GM06990 (cell line): ENCODE measurements around the gene PTH2R.
A peak's percentile ranks its signal among the peaks of the same experiment; 100 is the strongest.

Experiments used
- DNase-seq: peaks from one replicate; pipeline ENCODE4 v3.0.0-alpha.2; 2011; ENCODE audit not compliant: insufficient read length; ENCODE audit errors: extremely low read depth
- H3K27me3 ChIP-seq: replicated peaks from 2 replicates; pipeline ENCODE4 v1.6.0; 2011; ENCODE audit warnings: low read length; ENCODE audit not compliant: control insufficient read depth, insufficient read depth
- H3K36me3 ChIP-seq: 2 replicates; pipeline ENCODE4 v1.5.1; 2011; ENCODE audit warnings: low read length; ENCODE audit not compliant: control insufficient read depth, insufficient read depth
- H3K4me3 ChIP-seq: replicated peaks from 2 replicates; pipeline ENCODE4 v1.5.1; 2011; ENCODE audit warnings: low read depth, mild to moderate bottlenecking, control low read depth, low read length
- TF ChIP-seq, protein P1 (sequence below): IDR thresholded peaks from 2 replicates; pipeline ENCODE4 v1.5.1; 2011; ENCODE audit warnings: low read length, control low read depth, mild to moderate bottlenecking, inconsistent platforms; ENCODE audit not compliant: insufficient read depth, poor library complexity, severe bottlenecking

Gene PTH2R, protein sequence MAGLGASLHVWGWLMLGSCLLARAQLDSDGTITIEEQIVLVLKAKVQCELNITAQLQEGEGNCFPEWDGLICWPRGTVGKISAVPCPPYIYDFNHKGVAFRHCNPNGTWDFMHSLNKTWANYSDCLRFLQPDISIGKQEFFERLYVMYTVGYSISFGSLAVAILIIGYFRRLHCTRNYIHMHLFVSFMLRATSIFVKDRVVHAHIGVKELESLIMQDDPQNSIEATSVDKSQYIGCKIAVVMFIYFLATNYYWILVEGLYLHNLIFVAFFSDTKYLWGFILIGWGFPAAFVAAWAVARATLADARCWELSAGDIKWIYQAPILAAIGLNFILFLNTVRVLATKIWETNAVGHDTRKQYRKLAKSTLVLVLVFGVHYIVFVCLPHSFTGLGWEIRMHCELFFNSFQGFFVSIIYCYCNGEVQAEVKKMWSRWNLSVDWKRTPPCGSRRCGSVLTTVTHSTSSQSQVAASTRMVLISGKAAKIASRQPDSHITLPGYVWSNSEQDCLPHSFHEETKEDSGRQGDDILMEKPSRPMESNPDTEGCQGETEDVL

DNA sequence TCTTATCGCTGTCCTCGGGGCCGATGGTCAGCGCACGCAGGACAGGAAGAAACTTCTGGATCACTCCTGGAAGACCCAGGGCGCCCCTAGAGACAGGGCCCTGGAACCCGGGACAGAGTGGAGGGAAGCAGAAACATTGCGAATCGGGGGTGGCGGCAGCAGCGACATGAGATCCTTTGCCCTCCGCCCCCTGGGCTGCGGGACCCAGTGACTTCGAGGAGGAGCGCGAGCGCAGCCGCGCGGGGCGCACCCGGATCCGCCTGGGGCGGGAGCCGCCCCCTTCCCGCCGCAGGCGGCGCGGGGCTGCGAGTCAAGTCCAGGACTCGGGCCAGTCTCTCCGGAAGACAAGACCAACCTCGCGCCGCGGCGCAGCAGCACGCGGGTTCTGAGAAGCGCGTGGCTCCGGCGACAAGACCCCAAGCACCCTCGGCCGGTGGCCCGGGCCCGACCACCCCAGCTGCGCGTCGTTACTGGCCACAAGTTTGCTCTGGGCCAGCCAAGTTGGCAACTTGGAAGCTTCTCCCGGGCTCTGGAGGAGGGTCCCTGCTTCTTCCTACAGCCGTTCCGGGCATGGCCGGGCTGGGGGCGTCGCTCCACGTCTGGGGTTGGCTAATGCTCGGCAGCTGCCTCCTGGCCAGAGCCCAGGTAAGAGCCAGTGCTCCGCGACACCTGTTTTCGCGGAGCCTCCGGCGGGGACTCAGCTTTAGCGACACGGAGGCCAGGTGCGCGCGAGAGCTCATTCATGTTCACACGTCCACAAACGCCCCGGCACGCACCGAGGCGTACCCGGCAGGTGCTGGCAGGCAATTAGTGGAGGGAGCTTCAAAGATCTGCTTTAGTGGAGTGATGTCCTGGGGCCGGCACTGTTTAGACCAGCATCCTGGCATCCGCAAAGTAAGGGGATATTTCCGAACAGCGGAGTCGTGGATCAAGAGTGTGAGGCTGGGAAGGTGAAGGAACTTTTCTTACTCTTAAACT lies at the start of gene PTH2R:
PTH2R (plus strand) TSS at position 319 of the 978 bp plus-strand sequence; CDS start at position 571, 252 bp downstream.
- Histone ChIP-seq H3K4me3 (no peak within 1 kb of the TSS), H3K36me3 (no peaks in the 10 kb centered on the region), H3K27me3 (no peaks in the 10 kb centered on the region; the same call in 1 of the 2 replicates)
- TF ChIP-seq, protein P1, sequence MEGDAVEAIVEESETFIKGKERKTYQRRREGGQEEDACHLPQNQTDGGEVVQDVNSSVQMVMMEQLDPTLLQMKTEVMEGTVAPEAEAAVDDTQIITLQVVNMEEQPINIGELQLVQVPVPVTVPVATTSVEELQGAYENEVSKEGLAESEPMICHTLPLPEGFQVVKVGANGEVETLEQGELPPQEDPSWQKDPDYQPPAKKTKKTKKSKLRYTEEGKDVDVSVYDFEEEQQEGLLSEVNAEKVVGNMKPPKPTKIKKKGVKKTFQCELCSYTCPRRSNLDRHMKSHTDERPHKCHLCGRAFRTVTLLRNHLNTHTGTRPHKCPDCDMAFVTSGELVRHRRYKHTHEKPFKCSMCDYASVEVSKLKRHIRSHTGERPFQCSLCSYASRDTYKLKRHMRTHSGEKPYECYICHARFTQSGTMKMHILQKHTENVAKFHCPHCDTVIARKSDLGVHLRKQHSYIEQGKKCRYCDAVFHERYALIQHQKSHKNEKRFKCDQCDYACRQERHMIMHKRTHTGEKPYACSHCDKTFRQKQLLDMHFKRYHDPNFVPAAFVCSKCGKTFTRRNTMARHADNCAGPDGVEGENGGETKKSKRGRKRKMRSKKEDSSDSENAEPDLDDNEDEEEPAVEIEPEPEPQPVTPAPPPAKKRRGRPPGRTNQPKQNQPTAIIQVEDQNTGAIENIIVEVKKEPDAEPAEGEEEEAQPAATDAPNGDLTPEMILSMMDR, result no peak
- DNase-seq, result no peak

DNA sequence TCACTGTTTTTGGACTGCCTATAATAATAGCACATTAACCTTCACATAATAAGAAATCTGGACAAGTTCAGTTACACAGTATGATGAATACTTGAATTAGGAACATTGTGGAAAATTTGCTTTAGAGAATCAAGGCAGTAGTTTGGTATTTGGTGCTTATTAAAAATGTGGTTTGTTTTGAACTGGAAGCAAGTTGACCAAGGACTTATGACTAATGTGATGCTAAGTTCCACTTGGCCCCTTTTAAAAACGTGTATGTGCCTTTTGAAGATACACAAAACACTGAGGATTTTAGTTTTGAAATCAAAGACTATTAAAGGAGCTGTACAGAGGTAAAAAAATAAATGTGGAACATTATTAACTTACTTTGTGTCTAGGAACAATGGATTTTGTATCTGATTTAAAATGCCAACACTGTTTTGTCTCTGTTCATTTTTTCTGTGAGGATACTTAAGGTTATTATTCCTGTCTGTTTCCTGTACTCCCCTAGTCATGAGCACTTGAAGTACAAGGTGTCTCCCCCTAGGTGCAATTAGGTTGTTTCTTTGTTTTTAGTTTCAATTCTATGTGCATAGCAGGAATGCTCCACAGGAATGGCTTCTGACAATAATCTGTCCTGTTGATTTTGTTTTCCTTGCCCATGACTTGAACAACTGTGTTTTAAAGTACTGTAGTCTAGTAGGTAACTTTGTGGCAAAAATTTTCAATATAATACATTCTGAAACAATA lies 49.6 kb upstream of the PTH2R start:
- no peak for DNase-seq
- Histone ChIP-seq H3K36me3 (peaks cover 8% of the 10 kb centered on the region), H3K4me3 (no peak overlapping the region), H3K27me3 (no peaks in the 10 kb centered on the region)
- TF ChIP-seq, protein P1, result no peak

DNA sequence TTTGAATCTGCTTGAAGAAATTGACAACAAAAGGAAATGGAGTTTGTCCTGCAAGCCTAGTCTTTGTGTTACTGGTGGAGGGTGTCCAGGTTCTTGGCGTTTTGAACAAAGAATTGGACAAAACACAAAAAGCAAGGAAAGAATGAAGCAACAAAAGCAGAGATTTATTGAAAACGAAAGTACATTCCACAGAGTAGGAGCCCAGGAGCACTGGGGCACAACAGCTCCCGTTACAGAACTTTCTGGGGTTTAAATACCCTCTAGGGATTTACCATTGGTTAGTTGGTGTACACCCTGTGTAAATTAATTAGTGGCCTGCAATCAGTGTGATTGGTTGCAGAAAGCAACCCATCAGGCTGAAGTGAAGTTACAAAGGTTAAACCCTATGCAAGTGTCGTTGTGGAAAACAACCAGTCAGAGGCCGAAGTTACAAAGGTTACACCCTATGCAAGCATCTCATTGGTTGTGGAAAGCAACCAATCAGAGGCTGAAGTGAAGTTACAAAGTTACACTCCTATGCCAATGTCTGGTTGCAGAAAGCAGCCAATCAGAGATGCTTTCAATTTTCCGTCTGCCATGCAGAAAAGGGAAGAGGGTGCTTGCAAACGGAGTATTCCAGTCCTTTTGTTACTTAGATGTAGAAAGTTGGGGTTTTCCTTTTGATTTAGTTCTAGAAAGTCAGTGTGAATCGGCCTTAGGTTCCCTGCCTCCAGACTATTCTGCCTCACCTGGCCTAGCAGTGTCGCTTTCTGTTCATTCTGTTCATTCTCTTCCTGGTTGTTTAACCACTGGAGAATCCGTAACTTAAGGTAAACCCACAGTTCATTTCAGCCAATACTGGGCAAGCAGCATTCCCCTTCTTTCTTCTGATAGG lies 47.6 kb upstream of the PTH2R start:
- H3K4me3 ChIP-seq, result no peak overlapping the region
- TF ChIP-seq, protein P1, result no peak
- no peaks in the 10 kb centered on the region for H3K27me3 ChIP-seq
- no peak for DNase-seq
- peaks cover 8% of the 10 kb centered on the region for H3K36me3 ChIP-seq

DNA sequence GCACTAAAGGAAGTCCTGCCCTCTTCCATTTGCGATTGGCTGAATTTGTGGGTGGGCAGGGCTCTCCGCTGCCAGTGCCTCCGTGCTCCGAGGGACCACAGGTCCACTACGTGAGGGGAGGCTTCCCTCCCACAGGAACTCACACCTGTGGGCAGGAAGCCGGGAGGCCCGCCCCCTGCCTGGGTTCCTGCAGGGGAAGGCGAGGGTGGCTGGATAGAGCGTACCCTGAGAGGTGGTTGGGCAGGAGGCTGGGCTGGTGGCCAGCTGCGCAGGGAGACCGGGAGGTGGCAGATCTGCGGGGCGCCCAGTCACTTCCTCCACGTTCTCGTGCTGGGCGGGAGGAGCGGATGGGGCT lies 47.0 kb upstream of the PTH2R start:
- no peaks in the 10 kb centered on the region for H3K27me3 ChIP-seq
- TF ChIP-seq, protein P1, result no peak
- peak; percentile 12 for DNase-seq
- H3K4me3 ChIP-seq, result no peak overlapping the region
- peaks cover 8% of the 10 kb centered on the region for H3K36me3 ChIP-seq
